ENCODE measurements around the gene POLR3E. TPM values are rescaled to one million over a fixed set of nuclear protein-coding genes. Genes with fewer than 3 reads are reported as not detected.

Gene POLR3E
- total RNA-seq, 3 donors from 2014 or later, result 59.0 to 72.4 (median 64.0) TPM

DNA sequence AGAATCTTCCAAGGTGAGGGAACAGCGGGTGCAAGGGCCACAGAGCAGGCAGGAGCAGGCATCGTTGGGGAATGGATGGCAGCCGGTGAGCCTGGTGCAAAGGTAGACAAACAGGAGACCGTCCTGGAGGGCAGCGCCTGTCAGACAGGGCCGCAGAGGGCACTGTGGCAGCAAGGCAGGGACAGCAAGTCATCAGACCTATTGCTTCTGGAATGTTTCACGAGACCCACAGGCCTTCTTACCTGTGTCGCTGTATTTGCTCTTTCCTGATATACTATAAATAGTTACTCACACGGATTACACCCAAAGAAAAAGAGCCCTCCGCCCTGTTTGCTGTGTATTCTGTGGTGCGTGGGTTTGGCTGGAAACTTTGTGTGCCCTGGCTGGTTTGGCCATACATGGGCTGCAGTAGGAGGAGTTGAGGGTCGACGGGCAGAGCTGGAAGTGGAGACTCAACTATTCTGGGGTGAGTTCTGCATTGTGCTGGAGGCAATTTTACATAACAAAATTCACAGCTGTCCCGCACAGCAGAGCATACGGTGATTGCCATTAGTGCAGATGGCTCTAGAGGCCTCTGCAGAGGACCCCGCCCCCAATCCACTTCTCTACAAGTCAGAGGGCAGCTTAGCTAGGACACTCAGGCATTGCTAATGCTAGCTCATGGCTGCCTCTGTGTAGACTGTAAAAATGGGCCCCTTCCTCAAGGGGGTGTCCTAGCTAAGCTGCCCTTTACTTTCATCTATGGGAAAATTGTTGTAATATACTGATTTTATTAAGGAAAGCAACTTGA is 18.6 kb upstream of the POLR3E start:
- TF ChIP-seq POLR2A (IDR thresholded peaks at IDR 0.05) (no peak), POLR2AphosphoS5 (IDR thresholded peaks at IDR 0.05) (no peak)
- Histone ChIP-seq H3K9me3 (no peaks in the 10 kb centered on the region), H3K27me3 (no peaks in the 10 kb centered on the region), H3K36me3 (peaks cover 12% of the 10 kb centered on the region), H3K4me3 (no peak overlapping the region), H3K27ac (no peak overlapping the region), H3K4me1 (no peaks in the 10 kb centered on the region)
- intact Hi-C loops (cut with DNase I; ENCODE audit: low total_unique reads), result no loop called here
- DNase-seq (ENCODE audit: low spot score in 2 of 2), result no peak

DNA sequence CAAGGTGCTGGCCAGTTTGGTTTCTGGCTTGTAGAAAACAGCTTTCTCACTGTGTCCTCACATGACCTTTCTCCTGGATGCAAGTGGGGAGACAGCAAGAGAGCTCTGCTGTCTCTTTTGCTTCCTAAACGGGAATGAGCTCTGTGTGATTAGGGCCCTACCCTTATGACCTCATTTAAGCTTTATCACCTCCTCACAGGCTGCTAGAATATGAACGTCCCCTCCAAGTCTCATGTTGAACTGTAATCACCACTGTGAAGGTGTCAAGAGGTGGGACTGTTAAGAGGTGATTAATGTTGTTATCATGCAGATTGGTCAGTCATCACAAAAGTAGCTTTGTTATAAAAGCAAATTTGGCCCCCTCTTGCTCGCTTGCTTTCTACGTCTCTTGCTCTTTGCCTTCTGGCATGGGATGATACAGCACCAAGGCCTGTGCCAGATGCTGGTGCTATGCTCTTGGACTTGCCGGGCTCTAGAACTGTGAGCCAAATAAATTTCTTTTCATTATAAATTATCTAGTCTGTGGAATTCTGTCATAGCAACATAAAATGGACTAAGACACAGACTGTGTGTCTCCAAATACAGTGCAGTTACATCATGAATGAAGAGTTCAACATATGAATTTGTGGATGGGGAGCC is 14.8 kb upstream of the POLR3E start:
- Histone ChIP-seq H3K36me3 (peaks cover 6% of the 10 kb centered on the region), H3K4me3 (no peak overlapping the region), H3K27me3 (no peaks in the 10 kb centered on the region), H3K4me1 (no peaks in the 10 kb centered on the region), H3K27ac (no peak overlapping the region), H3K9me3 (no peaks in the 10 kb centered on the region)
- intact Hi-C loops (cut with DNase I; ENCODE audit: low total_unique reads), result no loop called here
- no peak for TF ChIP-seq POLR2AphosphoS5 (IDR thresholded peaks at IDR 0.05)
- TF ChIP-seq POLR2A (IDR thresholded peaks at IDR 0.05), result no peak
- TF ChIP-seq, protein P1, sequence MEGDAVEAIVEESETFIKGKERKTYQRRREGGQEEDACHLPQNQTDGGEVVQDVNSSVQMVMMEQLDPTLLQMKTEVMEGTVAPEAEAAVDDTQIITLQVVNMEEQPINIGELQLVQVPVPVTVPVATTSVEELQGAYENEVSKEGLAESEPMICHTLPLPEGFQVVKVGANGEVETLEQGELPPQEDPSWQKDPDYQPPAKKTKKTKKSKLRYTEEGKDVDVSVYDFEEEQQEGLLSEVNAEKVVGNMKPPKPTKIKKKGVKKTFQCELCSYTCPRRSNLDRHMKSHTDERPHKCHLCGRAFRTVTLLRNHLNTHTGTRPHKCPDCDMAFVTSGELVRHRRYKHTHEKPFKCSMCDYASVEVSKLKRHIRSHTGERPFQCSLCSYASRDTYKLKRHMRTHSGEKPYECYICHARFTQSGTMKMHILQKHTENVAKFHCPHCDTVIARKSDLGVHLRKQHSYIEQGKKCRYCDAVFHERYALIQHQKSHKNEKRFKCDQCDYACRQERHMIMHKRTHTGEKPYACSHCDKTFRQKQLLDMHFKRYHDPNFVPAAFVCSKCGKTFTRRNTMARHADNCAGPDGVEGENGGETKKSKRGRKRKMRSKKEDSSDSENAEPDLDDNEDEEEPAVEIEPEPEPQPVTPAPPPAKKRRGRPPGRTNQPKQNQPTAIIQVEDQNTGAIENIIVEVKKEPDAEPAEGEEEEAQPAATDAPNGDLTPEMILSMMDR (IDR thresholded peaks at IDR 0.05), result no peak
- no peak for DNase-seq (ENCODE audit: low spot score in 2 of 2)

DNA sequence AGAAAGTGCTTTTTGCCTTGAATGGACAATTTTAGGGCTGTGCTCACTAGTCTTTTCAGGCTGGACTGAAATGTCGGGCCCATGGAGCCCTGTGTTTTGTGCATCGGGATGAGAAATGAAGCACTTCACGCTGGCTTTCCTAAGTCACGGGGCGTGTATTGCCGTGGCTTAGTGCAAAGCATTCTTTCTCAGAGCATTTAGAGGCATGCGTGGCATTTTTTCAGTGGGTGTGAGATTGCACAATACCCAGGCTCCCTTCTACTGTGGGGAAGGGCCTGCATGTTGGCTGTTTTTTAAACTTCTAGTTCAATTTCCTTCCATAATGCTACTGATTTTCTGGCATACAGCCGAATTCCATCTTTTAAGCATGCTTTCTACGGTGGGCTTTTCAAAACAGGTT is 12.6 kb upstream of the POLR3E start:
- Histone ChIP-seq H3K4me3 (no peak overlapping the region), H3K9me3 (no peaks in the 10 kb centered on the region), H3K27ac (no peak overlapping the region), H3K36me3 (peaks cover 6% of the 10 kb centered on the region), H3K4me1 (no peaks in the 10 kb centered on the region), H3K27me3 (no peaks in the 10 kb centered on the region)
- TF ChIP-seq POLR2A (IDR thresholded peaks at IDR 0.05) (no peak), POLR2AphosphoS5 (IDR thresholded peaks at IDR 0.05) (no peak)
- TF ChIP-seq, protein P1 (IDR thresholded peaks at IDR 0.05), result no peak
- no peak for DNase-seq (ENCODE audit: low spot score in 2 of 2)
- intact Hi-C loops (cut with DNase I; ENCODE audit: low total_unique reads), result no loop called here

DNA sequence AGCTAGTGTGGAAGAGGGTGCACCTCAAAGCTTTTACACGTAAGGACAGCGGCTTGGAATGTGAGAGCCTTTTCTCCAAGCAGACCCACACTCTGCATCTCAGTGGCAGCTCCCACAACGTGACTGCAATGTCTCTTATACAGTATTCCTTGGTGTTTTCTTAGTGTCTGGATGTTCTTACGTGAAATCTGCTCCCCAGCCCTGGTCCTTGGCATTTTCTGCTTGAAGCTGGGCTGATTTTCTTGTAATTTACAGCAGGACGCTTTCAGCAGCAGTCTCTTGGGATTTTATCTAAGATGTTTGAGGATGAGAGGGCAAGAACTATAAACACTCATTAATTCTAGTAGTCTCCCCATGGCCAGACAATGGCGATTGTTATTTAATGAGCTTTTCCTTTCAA is 12.1 kb upstream of the POLR3E start:
- Histone ChIP-seq H3K4me3 (no peak overlapping the region), H3K9me3 (no peaks in the 10 kb centered on the region), H3K27me3 (no peaks in the 10 kb centered on the region), H3K27ac (no peak overlapping the region), H3K36me3 (peaks cover 6% of the 10 kb centered on the region), H3K4me1 (no peaks in the 10 kb centered on the region)
- TF ChIP-seq POLR2AphosphoS5 (IDR thresholded peaks at IDR 0.05), result no peak
- TF ChIP-seq, protein P1 (IDR thresholded peaks at IDR 0.05), result no peak
- TF ChIP-seq POLR2A (IDR thresholded peaks at IDR 0.05), result no peak
- DNase-seq (ENCODE audit: low spot score in 2 of 2), result no peak
- intact Hi-C loops (cut with DNase I; ENCODE audit: low total_unique reads), result no loop called here

DNA sequence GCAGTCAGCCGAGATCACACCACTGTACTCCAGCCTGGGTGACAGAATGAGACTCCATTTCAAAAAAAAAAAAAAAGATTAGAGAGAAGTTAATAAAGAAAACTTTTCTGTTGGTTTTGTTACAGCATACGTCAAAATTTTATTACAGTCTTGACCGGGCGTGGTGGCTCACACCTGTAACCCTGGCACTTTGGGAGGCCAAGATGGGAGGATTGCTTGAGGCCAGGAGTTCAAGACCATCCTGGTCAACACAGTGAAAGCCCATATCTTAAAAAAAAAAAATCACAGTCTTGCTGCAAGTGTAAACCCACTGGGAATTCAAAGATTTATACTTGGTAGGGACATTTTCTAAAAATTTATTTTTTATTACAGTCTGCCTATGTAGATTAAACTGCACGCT is 6.2 kb upstream of the POLR3E start:
- TF ChIP-seq POLR2AphosphoS5 (IDR thresholded peaks at IDR 0.05) (no peak), POLR2A (IDR thresholded peaks at IDR 0.05) (no peak)
- TF ChIP-seq, protein P1 (IDR thresholded peaks at IDR 0.05), result no peak

More for the DNA sequence above, 6.2 kb upstream of the POLR3E start:
- no peak for DNase-seq (ENCODE audit: low spot score in 2 of 2)
- H3K36me3 ChIP-seq, result no peaks in the 10 kb centered on the region
- H3K4me3 ChIP-seq, result no peak overlapping the region
- no peaks in the 10 kb centered on the region for H3K4me1 ChIP-seq
- no peaks in the 10 kb centered on the region for H3K9me3 ChIP-seq
- no peaks in the 10 kb centered on the region for H3K27me3 ChIP-seq
- no peak overlapping the region for H3K27ac ChIP-seq
- intact Hi-C loops (cut with DNase I; ENCODE audit: low total_unique reads), result loop anchor here (5.0 to 10.0 kb wide), 2 partner anchors 94 to 286 kb away; partner anchors contain the start of genes MOSMO and PDZD9

Measured in breast epithelium (tissue), 4 donors.